ENCODE data around the gene SLC5A3.

DNA sequence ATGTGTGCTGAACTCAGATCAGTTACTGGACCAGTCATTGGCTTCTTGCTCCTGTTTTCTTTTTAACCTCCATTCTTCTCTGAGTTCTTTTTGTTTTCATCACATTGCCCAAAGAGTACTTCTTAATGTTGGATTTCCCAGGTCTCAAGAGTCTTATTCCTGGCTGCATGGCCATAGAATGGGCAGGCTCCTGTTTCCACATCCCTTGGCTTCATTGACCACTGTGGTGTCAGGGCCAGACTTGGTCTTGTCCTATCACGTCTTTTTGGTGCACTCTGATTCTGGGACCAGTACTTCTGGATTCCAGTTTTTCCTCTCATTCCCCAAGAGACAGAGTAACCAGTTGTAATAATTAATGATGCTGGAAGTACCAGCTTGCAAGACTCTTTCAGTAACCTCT, 41.8 kb downstream of the SLC5A3 start:
- TF ChIP-seq ARNTL (CRISPR knock-in tag; IDR thresholded peaks at IDR 0.05; ENCODE audit: borderline replicate concordance, low read depth) (no peak), ZFP3 (CRISPR knock-in tag; IDR thresholded peaks at IDR 0.05) (no peak), TCF4 (CRISPR knock-in tag; IDR thresholded peaks at IDR 0.05; ENCODE audit: borderline replicate concordance) (no peak), RARB (CRISPR knock-in tag; IDR thresholded peaks at IDR 0.05) (no peak), ZNF8 (CRISPR knock-in tag; IDR thresholded peaks at IDR 0.05) (no peak), ESRRG (CRISPR knock-in tag; IDR thresholded peaks at IDR 0.05) (no peak), ISL1 (CRISPR knock-in tag; IDR thresholded peaks at IDR 0.05) (no peak), SNAI2 (CRISPR knock-in tag; IDR thresholded peaks at IDR 0.05) (no peak), TOX (CRISPR knock-in tag; IDR thresholded peaks at IDR 0.05; ENCODE audit: borderline replicate concordance) (no peak), OSR1 (CRISPR knock-in tag; IDR thresholded peaks at IDR 0.05) (no peak), CSDC2 (CRISPR knock-in tag; IDR thresholded peaks at IDR 0.05) (no peak), ZFP30 (CRISPR knock-in tag; IDR thresholded peaks at IDR 0.05) (no peak)
- TF ChIP-seq, protein P1, sequence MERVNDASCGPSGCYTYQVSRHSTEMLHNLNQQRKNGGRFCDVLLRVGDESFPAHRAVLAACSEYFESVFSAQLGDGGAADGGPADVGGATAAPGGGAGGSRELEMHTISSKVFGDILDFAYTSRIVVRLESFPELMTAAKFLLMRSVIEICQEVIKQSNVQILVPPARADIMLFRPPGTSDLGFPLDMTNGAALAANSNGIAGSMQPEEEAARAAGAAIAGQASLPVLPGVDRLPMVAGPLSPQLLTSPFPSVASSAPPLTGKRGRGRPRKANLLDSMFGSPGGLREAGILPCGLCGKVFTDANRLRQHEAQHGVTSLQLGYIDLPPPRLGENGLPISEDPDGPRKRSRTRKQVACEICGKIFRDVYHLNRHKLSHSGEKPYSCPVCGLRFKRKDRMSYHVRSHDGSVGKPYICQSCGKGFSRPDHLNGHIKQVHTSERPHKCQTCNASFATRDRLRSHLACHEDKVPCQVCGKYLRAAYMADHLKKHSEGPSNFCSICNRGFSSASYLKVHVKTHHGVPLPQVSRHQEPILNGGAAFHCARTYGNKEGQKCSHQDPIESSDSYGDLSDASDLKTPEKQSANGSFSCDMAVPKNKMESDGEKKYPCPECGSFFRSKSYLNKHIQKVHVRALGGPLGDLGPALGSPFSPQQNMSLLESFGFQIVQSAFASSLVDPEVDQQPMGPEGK (CRISPR knock-in tag; IDR thresholded peaks at IDR 0.05; ENCODE audit: borderline replicate concordance), result no peak
